Keratinocyte (primary cell): Measurements from ENCODE around the gene NCOA6. TPM values are rescaled to one million over a fixed set of nuclear protein-coding genes. Genes with fewer than 3 reads are reported as not detected.

Experiments
- DNase-seq: peaks from one replicate; pipeline ENCODE4 v3.0.0-alpha.2; 2011; ENCODE audit warnings: low read depth, missing footprints, low spot score
- FAIRE-seq: peaks from 2 replicates; lab custom pipeline; 2011; peaks lifted over from hg19 to GRCh38; lab: Jason Lieb, UNC
- H2AFZ ChIP-seq: 2 replicates; pipeline ENCODE4 v1.6.0; 2012; ENCODE audit warnings: low read length, control low read depth, inconsistent platforms; ENCODE audit not compliant: control insufficient read depth
- H3K27ac ChIP-seq: 2 replicates; pipeline ENCODE4 v1.5.1; 2011; ENCODE audit warnings: low read length; ENCODE audit not compliant: control insufficient read depth, insufficient read depth
- H3K27me3 ChIP-seq: 3 replicates; pipeline ENCODE4 v1.6.0; 2011; ENCODE audit warnings: low read length; ENCODE audit not compliant: control insufficient read depth, insufficient read depth; ENCODE audit errors: extremely low read depth
- H3K36me3 ChIP-seq, 2 experiments: 2 replicates in 1 of 2; 3 replicates in 1 of 2; pipeline ENCODE4 v1.5.1; 2011; ENCODE audit warnings: low read length in 2 of 2, mild to moderate bottlenecking in 1 of 2; ENCODE audit not compliant: control insufficient read depth in 2 of 2, insufficient read depth in 2 of 2; ENCODE audit errors: extremely low read depth in 1 of 2
- H3K4me1 ChIP-seq: 3 replicates; pipeline ENCODE4 v1.5.1; 2011; ENCODE audit warnings: low read length; ENCODE audit not compliant: control insufficient read depth, insufficient read depth; ENCODE audit errors: extremely low read depth
- H3K4me2 ChIP-seq: 3 replicates; pipeline ENCODE4 v1.6.0; 2011; ENCODE audit warnings: low read depth, low read length; ENCODE audit not compliant: control insufficient read depth, insufficient read depth; ENCODE audit errors: extremely low read depth
- H3K4me3 ChIP-seq, 3 experiments: fragments of 200-600 bp in 1 of 3; sonication (generic) in 1 of 3; 2 replicates in 2 of 3; 3 replicates in 1 of 3; pipeline ENCODE4 v1.5.1; 2011 to 2016; ENCODE audit warnings: low read length in 3 of 3, mild to moderate bottlenecking in 3 of 3, control low read depth in 2 of 3, inconsistent platforms in 1 of 3, low read depth in 1 of 3, mixed read lengths in 1 of 3, mixed run types in 1 of 3, moderate library complexity in 1 of 3; ENCODE audit not compliant: control insufficient read depth in 2 of 3, insufficient read depth in 2 of 3; ENCODE audit errors: extremely low read depth in 1 of 3
- H3K79me2 ChIP-seq: 2 replicates; pipeline ENCODE4 v1.6.0; 2012; ENCODE audit warnings: low read length; ENCODE audit not compliant: control insufficient read depth, insufficient read depth
- H3K9ac ChIP-seq: 3 replicates; pipeline ENCODE4 v1.6.0; 2011; ENCODE audit warnings: low read length; ENCODE audit not compliant: control insufficient read depth, insufficient read depth; ENCODE audit errors: extremely low read depth
- H3K9me1 ChIP-seq: 3 replicates; pipeline ENCODE4 v1.6.0; 2011; ENCODE audit warnings: low read length; ENCODE audit not compliant: control insufficient read depth, insufficient read depth; ENCODE audit errors: extremely low read depth
- H3K9me3 ChIP-seq: 2 replicates; pipeline ENCODE4 v1.5.1; 2012; ENCODE audit warnings: low read depth, low read length; ENCODE audit not compliant: control insufficient read depth
- H4K20me1 ChIP-seq: 3 replicates; pipeline ENCODE4 v1.6.0; 2011; ENCODE audit warnings: low read length; ENCODE audit not compliant: control insufficient read depth, insufficient read depth; ENCODE audit errors: extremely low read depth
- EZH2 ChIP-seq: IDR thresholded peaks from one replicate; pipeline ENCODE4 v1.6.1; 2012; ENCODE audit warnings: inconsistent platforms, mild to moderate bottlenecking, low read length, moderate library complexity
- dilution Hi-C: fragments of 300-500 bp; cut with MboI; formaldehyde crosslinking; loops from one replicate; pipeline ENCODE4 v1.7.0; 2020; ENCODE audit warnings: low sequenced_read_pairs; ENCODE audit not compliant: extremely low pct_ligation_motif_present
- polyA plus RNA-seq, 5 experiments: library from polyadenylated mRNA; depleted of rRNA in 3 of 5; stranded (reverse) in 3 of 5; stranded (forward) in 1 of 5; unstranded in 1 of 5; fragments of >200 nt; gene quantifications; 1 replicate in 1 of 5; 2 replicates in 3 of 5; 3 replicates in 1 of 5; pipeline versions ENCODE4 v1.2.1 to v1.2.3, GENCODE V29; 2011 to 2012; ENCODE audit warnings: missing spikeins in 2 of 5, low read depth in 1 of 5, low replicate concordance in 1 of 5
- TF ChIP-seq, protein P1 (sequence below), 3 experiments: IDR thresholded peaks in 1 of 3; conservative IDR thresholded peaks in 1 of 3; optimal IDR thresholded peaks in 1 of 3; 2 replicates in 2 of 3; 3 replicates in 1 of 3; pipeline versions ENCODE3 to v1.5.1; 2011; ENCODE audit warnings: low read length in 3 of 3, mild to moderate bottlenecking in 3 of 3, moderate library complexity in 2 of 3, control low read depth in 1 of 3, inconsistent platforms in 1 of 3; ENCODE audit not compliant: insufficient read depth in 2 of 3; ENCODE audit errors: extremely low read depth in 1 of 3

NCOA6 gene
- polyA plus RNA-seq, 1 donor (not counting 4 experiments of a cell fraction or from before 2014, with no cell fraction given): 13.3 TPM

GRCh38 chr20:34706912-34707784 lies 118.3 kb downstream of the NCOA6 start:
- H3K4me2 ChIP-seq: no peak overlapping the region
- peaks cover 4% of the 10 kb centered on the region for H3K27me3 ChIP-seq
- TF ChIP-seq, protein P1, sequence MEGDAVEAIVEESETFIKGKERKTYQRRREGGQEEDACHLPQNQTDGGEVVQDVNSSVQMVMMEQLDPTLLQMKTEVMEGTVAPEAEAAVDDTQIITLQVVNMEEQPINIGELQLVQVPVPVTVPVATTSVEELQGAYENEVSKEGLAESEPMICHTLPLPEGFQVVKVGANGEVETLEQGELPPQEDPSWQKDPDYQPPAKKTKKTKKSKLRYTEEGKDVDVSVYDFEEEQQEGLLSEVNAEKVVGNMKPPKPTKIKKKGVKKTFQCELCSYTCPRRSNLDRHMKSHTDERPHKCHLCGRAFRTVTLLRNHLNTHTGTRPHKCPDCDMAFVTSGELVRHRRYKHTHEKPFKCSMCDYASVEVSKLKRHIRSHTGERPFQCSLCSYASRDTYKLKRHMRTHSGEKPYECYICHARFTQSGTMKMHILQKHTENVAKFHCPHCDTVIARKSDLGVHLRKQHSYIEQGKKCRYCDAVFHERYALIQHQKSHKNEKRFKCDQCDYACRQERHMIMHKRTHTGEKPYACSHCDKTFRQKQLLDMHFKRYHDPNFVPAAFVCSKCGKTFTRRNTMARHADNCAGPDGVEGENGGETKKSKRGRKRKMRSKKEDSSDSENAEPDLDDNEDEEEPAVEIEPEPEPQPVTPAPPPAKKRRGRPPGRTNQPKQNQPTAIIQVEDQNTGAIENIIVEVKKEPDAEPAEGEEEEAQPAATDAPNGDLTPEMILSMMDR (optimal IDR thresholded peaks at IDR 0.05 in 1 of 3, IDR thresholded peaks at IDR 0.05 in 1 of 3, conservative IDR thresholded peaks at IDR 0.05 in 1 of 3; ENCODE audit: extremely low read depth in 1 of 3, insufficient read depth in 2 of 3, low read length in 3 of 3): no peak
- no peak for TF ChIP-seq EZH2
- H3K9ac ChIP-seq: no peak overlapping the region
- FAIRE-seq: no peak
- H3K9me3 ChIP-seq: no peaks in the 10 kb centered on the region
- dilution Hi-C loops: no loop called here
- peaks cover 29% of the 10 kb centered on the region for H3K4me1 ChIP-seq
- H3K9me1 ChIP-seq: no peaks in the 10 kb centered on the region
- no peak for DNase-seq
- H3K79me2 ChIP-seq: no peaks in the 10 kb centered on the region
- peaks cover 3% of the 10 kb centered on the region for H4K20me1 ChIP-seq
- H3K36me3 ChIP-seq: no peaks in the 10 kb centered on the region
- H3K4me3 ChIP-seq: no peak overlapping the region
- H3K27ac ChIP-seq: no peak overlapping the region
- H2AFZ ChIP-seq: no peak overlapping the region

GRCh38 chr20:34706302-34706875 lies 119.1 kb downstream of the NCOA6 start:
- H3K36me3 ChIP-seq: no peaks in the 10 kb centered on the region
- no peak overlapping the region for H2AFZ ChIP-seq
- H3K27ac ChIP-seq: no peak overlapping the region
- peaks cover 4% of the 10 kb centered on the region for H3K27me3 ChIP-seq
- no peak for TF ChIP-seq EZH2
- TF ChIP-seq, protein P1 (optimal IDR thresholded peaks at IDR 0.05 in 1 of 3, IDR thresholded peaks at IDR 0.05 in 1 of 3, conservative IDR thresholded peaks at IDR 0.05 in 1 of 3; ENCODE audit: extremely low read depth in 1 of 3, insufficient read depth in 2 of 3, low read length in 3 of 3): no peak
- H3K4me2 ChIP-seq: no peak overlapping the region
- H4K20me1 ChIP-seq: no peaks in the 10 kb centered on the region
- no peak overlapping the region for H3K9ac ChIP-seq
- FAIRE-seq (no peak), DNase-seq (no peak)
- no peak overlapping the region for H3K4me3 ChIP-seq
- H3K9me3 ChIP-seq: no peaks in the 10 kb centered on the region
- no peaks in the 10 kb centered on the region for H3K79me2 ChIP-seq
- dilution Hi-C loops: no loop called here
- no peaks in the 10 kb centered on the region for H3K9me1 ChIP-seq
- H3K4me1 ChIP-seq: peaks cover 29% of the 10 kb centered on the region
